GM18951 (cell line): ENCODE results near the gene ABCF1.

Experiments
- POLR2A ChIP-seq: IDR thresholded peaks from 4 replicates; pipeline ENCODE4 v1.6.1; 2011; ENCODE audit warnings: mild to moderate bottlenecking; ENCODE audit not compliant: insufficient read length, insufficient read depth; ENCODE audit errors: extremely low read depth
- in situ Hi-C: fragments of 300-500 bp; cut with MboI; formaldehyde crosslinking; loops from one replicate; pipeline ENCODE4 v1.12.0; 2022; ENCODE audit warnings: low sequenced_read_pairs, mixed read lengths, inconsistent platforms; ENCODE audit not compliant: unreplicated experiment

Gene ABCF1

GRCh38 chr6:30554404-30554803 is 16.8 kb upstream of the ABCF1 start:
- no peak for TF ChIP-seq POLR2A
- in situ Hi-C loops, result no loop called here

GRCh38 chr6:30554962-30555815 is 16.1 kb upstream of the ABCF1 start:
- in situ Hi-C loops, result no loop called here
- TF ChIP-seq POLR2A, result no peak

- no peak for TF ChIP-seq POLR2A
- in situ Hi-C loops, result no loop called here
Observed at GRCh38 chr6:30555816-30556065, 15.5 kb upstream of the ABCF1 start.

- in situ Hi-C loops, result no loop called here
- TF ChIP-seq POLR2A, result peak; percentile 63
Observed at GRCh38 chr6:30556066-30556905, 15.0 kb upstream of the ABCF1 start, which contains the start of gene GNL1. Gene GNL1, minus strand, starts transcription at chr6:30556489. Its CDS starts 286 bp downstream, at chr6:30556203.

GRCh38 chr6:30556906-30557682 is 14.1 kb upstream of the ABCF1 start, which contains the start of gene PRR3:
Gene PRR3, plus strand, starts transcription at chr6:30557295. Its CDS starts 50 bp downstream, at chr6:30557345.
- TF ChIP-seq POLR2A, result peak; percentile 72
- in situ Hi-C loops, result no loop called here

- TF ChIP-seq POLR2A, result no peak
- in situ Hi-C loops, result no loop called here
Observed at GRCh38 chr6:30557683-30557981, 13.6 kb upstream of the ABCF1 start.

GRCh38 chr6:30560930-30561329 is 10.3 kb upstream of the ABCF1 start:
- no peak for TF ChIP-seq POLR2A
- in situ Hi-C loops, result no loop called here

- in situ Hi-C loops, result no loop called here
- TF ChIP-seq POLR2A, result no peak
Observed at GRCh38 chr6:30562470-30563425, 8.5 kb upstream of the ABCF1 start.

- in situ Hi-C loops, result no loop called here
Observed at GRCh38 chr6:30564114-30564513, 7.1 kb upstream of the ABCF1 start.

GRCh38 chr6:30565772-30566171 is 5.5 kb upstream of the ABCF1 start:
- in situ Hi-C loops, result no loop called here

More at GRCh38 chr6:30564114-30564513, 7.1 kb upstream of the ABCF1 start:
- no peak for TF ChIP-seq POLR2A

GRCh38 chr6:30568245-30568644 is 3.0 kb upstream of the ABCF1 start:
- in situ Hi-C loops, result no loop called here
- no peak for TF ChIP-seq POLR2A

More at GRCh38 chr6:30565772-30566171, 5.5 kb upstream of the ABCF1 start:
- TF ChIP-seq POLR2A, result no peak

GRCh38 chr6:30570263-30570662 is 979 bp upstream of the ABCF1 start:
- TF ChIP-seq POLR2A, result no peak

More at GRCh38 chr6:30570263-30570662, 979 bp upstream of the ABCF1 start:
- in situ Hi-C loops, result no loop called here
